Measurements from ENCODE around the gene UQCRHL.
A peak's percentile ranks its signal among the peaks of the same experiment; 100 is the strongest.
"Not testable (repeated sequence)": the region's sequence is repeated elsewhere in the genome, so short reads cannot be mapped to it uniquely, and the experiment has no call there.

Gene UQCRHL

DNA sequence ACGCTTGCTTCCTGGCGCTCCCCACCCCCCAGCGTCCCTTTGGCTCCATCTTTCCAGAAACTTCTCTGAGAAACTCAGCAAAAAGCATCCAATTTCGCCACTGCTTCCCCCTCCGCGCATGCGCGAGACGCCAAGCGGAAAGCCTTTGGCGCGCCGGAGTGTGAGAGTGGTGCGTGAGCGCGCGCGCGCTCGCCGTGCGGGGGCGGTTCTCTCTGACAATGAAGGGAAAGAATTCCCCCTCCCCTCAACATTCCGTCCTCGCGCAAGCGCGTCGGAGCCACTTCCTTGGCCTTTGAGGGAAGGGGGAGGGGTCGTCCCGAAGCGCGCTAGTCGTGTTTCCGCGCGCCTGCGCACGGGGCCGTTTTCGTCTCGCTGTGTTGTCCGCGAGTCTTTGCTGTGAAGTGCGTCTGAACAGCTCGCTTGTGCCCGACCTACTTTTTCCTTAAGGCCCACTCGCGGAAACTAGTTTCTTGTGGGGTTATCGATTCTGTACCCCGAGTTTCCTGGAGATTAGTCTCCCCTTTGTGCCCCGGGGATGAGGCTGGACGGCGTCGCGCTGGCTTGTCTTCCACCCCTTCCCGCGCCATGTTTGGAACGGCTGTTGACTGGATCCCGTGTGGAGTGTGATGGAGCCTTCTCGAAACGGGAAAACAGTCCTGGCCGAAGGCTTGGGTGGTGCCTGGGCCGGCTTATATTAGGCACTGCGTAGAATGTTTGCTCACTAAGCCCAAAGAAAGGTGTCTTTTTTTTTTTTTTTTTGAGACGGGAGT is 28.5 kb upstream of the UQCRHL start:
- peak; percentile 99 for DNase-seq (ENCODE audit: low read depth in 2 of 2)

DNA sequence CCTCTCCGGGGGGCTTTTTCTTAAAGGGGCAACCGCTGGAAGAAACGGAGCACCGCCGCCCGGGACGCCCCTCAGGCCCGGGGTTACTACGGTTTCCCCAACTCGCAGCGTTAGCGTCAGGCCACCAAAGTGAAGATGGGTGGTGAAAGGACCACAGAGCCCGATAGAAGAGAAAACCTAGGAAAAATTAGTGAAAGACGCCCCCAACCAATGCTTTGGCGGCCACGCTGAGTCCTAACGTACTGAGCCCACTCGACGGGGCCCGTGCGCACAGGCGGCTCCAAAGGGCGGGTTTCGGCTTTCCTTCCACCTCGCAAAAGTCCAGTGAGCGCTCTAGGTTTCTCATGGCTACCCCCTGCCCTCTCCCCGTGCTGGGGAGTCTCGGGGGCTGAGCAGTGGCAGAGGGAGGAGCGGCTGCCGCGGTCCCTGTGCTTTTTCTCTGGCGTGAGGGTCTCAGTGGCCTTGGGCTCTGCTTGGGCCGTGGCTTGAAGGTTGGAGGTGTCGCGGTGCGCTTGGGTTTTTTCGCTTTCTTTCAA is 27.8 kb upstream of the UQCRHL start:
- no peak for DNase-seq (ENCODE audit: low read depth in 2 of 2)

DNA sequence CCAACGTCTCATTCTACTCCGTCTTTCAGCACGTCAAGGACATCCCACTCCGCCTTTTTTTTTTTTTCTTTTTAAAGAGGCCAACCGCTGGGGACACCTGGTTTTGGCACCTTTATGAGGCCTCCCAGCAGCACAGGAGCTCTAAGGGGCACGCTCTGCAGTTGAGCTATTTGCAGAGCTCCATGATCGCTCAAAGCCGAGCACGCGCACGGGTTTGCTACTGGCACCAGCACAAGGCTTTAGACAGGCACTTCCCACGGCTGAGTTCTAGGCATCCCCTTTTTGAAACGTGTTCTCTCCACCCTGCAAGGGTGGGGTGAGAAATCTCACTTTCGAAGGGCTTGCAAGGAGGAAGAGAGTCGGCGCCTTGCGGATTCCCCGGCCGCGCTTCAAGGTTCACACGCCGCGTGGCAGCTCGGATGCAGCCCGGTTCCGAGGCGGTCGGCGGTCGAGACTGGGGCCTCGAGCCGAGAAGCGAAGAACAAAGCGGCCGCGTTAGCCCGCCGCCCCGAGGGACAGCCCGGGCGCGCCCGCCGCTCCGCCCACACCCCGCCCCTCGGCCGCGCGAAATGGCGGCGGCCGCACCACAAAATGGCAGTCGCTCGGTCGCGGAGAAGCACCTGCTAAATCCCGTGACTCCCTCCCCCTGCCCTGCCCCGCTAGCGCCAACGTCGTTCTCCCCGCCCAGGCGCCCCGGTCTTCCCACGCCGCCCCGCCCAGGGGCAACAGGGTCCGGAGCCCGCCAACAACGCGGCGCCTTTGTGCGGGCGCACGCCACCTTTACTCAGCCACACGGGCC is 27.2 kb upstream of the UQCRHL start:
- DNase-seq (ENCODE audit: low read depth in 2 of 2), result peak; percentile 85 to 86

DNA sequence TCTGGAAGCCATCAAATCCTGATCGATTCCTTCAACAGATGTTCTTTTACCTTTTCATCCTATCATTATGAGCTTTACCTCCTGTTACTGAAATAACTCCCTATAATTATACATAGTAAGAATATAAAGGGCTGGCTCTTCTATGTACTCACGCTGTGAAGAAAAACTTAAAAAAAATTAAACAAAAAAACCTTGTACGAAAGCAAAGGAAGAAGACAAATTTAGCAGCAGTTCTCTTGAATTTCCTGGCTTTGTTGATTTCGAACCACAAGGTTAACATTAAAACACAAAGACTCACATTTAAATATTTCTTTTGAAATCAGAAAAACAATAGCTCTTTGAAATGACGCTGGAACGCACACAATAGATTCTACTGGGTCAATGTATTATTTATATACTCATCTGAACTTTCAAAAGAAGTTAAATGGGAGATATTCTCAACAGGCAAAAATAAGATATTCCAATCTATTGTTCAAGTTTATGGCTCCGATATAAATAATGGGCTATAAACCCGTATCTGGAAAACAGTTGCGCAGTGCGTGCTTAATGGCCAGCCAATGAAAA is 26.5 kb upstream of the UQCRHL start:
- no peak for DNase-seq (ENCODE audit: low read depth in 2 of 2)

DNA sequence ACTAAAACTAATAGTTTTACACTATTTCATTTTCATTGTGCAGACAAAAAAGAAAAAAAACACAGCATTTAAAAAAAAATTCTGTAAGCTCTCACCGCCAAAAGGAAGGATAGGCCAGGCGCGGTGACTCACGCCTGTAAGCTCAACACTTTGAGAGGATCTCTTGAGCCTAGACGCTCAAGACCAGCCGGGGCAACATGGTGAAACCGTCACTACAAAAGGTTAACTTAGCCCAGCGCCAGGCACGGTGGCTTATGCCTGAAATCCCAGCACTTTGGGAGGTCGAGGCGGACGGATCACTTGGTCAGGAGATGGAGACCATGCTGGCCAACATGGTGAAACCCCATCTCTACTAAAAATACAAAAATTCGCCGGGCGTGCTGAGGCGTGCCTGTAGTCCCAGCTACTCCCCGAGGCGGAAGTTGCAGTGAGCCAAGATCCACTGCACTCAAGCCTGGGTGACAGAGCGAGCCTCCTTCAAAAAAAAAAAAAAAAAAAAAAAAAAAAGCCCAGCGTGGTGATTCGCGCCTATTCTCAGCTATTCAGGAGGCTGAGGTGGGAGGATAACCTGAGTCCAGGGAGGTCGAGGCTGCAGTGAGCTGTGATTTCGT is 25.7 kb upstream of the UQCRHL start:
- DNase-seq (ENCODE audit: low read depth in 2 of 2), result peak in 1 of 2 donors; percentile 33

DNA sequence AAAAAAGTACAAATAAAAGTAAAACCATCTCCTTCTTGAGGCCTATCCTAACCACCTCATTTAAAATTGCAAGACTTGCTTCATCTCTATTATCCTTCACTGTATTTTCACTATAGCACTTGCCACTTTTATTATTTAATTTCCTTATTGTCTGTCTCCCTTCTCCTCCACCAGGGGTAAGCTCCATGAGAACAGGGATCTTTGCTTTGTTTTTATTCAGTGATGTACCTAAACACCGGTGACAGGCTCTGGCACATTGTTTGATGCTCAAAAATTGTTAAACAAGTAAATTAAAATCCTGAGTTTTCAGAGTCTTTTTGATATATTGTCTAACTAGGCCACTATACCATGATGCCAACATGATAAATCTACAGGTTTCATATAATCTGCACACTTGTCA is 22.8 kb upstream of the UQCRHL start:
- DNase-seq (ENCODE audit: low read depth in 2 of 2), result no peak

DNA sequence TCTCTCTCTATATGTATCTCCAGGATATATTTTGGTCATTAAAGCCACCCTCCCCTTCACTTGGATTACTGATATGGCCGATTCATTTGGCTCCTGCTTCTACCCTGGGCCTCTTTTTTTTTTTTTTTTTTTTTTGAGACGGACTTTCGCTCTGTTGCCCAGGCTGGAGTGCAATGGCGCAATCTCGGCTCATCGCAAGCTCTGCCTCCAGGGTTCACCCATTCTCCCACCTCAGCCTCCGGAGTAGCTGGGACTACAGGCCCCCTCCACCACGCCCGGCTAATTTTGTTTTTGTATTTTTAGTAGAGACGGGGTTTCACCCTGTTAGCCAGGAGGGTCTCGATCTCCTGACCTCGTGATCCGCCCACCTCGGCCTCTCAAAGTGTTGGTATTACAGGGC is 21.5 kb upstream of the UQCRHL start:
- not testable (repeated sequence) for DNase-seq (ENCODE audit: low read depth in 2 of 2)

DNA sequence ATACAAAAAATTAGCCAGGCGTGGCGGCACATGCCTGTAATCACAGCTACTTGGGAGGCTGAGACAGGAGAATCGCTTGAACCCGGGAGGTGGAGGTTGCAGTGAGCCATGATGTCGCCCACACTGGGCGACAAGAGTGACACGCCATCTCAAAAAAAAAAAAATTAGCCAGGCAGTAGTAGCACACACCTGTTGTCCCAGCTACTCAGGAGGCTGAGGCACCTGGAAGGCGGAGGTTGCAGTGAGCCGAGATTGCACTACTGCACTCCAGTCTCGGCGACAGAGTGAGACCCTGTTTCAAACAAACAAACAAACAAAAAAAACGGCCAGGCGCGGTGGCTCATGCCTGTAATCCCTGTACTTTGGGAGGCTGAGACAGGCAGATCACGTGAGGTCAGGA is 20.1 kb upstream of the UQCRHL start:
- not testable (repeated sequence) for DNase-seq (ENCODE audit: low read depth in 2 of 2)

DNA sequence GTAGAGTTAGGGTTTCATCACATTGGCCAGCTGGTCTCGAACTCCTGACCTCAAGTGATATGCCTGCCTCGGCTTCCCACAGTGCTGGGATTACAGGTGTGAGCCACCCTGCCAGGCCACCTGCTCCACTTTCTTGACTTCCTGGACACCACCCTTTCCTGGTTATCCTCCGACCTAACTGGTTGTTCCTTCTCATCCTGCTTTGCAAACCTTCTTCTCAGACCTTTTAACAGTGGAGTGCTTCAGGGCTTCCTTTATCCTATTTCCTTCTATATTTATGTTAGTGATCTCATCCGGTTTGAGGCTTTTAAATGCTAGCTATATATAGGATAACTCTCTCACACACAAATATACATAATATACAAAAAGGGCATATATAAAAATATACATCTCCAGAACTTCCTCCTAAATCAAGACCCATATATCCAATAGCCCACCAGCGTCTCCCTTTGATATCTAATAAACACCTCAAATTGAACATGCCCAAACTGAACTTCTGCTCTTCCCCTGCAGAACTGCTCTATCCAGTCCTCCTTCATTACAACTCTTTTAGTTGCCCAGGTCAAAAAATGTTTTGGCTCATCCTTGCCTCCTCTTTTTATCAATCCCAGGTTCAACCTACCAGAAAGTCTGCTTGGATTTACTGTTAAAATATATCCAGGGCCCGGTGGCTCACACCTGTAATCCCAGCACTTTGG is 19.5 kb upstream of the UQCRHL start:
- no peak for DNase-seq (ENCODE audit: low read depth in 2 of 2)

DNA sequence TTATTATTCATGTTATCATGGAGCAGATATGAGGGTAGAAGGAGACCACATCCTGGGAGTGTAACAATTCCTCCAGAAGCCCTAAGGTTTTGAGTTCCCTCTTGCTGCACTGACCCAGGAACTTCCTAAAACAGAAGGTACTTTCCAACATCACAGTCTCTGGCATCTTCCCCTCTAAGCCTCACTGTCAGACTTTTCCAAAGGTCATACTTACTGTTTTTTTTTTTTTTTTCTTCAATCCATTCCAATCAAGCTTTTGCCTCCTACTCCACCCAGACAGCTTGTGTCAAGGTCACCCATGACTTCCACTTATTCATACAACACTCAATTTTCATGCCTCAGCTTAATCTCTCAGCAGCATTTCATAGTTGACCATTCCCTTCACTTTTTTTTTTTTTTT is 18.4 kb upstream of the UQCRHL start:
- DNase-seq (ENCODE audit: low read depth in 2 of 2), result no peak

DNA sequence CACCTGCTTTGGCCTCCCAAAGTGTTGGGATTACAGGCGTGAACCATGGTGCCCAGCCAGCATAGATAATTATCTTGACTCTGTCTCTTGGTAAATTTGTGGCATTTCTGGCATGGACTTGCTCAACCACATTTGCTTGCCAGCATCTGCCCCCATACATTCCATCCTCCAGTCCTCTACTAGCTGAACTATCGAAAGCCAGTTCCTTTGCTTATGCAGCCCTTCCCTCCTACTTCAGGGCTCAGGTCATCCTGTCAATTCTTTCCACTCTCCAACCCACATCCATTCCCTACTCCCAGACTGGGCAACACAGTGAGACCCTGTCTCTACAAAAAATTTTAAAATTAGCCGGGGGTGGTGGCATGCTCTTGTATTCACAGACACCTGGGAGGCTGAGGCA is 13.0 kb upstream of the UQCRHL start:
- DNase-seq (ENCODE audit: low read depth in 2 of 2), result no peak

DNA sequence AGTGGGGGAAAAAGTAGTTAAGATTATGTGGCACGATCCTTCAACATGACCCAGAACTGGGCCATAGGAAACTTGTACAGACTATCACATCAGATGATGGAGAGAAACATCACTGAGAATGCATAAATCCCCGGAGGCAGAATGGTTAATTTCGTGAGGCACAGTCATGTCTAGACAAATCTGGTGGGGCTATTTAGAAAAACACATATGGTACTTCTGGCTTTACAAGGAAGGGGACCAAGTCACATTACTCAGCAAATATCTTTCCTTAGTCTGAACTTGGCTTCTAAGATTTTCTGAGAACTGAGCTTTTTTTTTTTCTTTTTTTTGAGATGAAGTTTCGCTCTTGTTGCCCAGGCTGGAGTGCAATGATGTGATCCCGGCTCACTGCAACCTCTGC is 9.2 kb upstream of the UQCRHL start:
- DNase-seq (ENCODE audit: low read depth in 2 of 2), result no peak

DNA sequence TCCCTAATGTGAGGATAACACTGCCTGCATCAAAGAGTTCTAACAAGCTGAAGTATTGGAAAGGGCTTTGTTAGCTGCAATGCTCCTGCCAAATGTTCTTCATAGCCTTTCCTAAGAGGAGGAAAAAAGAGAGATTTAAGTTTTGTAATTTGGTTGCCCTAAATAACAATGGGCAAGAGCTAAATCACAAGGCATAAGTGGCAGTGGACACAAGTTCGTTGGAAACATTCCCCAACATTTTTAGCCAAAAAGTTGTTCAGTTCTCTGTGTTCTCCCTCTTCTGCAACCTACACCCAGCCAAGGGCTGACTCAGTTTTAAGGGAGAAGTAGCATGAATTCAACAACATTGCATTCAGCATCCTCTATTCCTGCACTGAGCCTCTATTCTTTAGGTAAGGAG is 2.6 kb upstream of the UQCRHL start:
- DNase-seq (ENCODE audit: low read depth in 2 of 2), result no peak

DNA sequence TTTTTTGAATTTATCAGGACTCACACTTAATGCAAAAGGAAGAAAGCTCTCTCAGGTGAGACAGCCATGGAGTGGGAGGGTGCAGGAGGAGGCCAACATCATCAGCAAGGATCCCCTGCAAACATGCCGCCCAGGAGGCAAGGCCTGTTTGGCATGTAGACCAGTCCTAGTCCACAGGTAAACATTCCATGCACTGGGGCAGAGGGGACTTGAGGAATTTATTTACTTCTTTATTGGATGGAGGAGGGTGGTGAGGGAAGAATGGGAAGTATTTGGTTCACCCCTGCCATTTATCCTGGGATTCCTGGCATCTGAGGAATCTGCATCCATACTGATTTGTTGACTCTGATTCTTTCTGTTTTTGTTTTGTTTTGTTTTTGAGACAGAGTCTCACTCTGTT is 1.5 kb upstream of the UQCRHL start:
- DNase-seq (ENCODE audit: low read depth in 2 of 2), result no peak

DNA sequence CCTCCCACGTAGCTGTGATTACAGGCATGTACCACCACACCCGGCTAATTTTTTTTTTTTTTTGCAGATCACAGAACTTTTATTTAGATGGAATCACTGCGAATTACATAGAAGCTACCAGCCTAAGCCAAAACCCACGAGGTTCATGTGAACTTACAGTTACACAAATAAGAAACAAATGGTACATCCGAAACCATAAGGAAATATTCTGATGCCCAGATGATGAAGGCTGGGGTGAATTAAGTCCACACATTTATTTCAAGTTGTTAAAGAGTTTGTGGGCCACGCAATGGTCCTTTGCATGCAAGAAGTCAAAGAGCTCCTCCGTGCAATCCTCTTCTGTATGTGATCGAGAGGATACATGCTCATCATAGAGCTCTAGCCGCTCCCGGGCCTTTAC is 328 bp downstream of the UQCRHL start:
- DNase-seq (ENCODE audit: low read depth in 2 of 2), result no peak

DNA sequence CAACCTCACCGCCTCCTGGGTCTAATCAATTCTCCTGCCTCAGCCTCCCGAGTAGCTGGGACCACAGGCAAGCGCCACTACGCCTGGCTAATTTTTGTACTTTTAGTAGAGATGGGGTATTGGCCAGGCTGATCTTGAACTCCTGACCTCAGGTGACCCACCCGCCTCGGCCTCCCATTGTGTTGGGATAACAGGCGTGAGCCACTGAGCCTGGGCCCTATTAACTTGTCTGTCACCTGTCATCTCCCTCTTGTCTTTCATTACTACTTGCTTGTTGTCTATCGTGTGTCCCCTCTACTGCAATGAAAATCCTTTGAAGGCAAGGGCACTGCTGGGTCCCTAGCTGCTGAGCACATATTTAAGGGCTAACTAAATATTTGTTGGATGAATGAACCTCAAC is 3.4 kb downstream of the UQCRHL start:
- no peak for DNase-seq (ENCODE audit: low read depth in 2 of 2)

DNA sequence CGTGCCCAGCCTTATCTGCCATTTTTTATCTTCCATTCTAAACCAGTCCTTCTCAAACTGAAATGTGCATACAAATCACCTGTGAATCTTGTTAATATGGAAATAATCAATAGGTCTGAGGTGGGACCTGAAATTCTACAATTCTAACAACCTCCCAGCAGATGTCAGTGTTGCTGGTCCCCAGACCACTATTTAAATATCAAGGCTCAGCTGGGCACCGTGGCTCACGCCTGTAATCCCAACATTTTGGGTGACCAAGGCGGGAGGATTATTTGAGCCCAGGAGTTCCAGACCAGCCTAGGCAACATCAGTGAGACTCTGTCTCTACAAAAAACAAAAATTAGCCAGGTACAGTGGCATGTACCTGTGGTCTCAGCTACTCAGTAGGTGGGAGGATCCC is 4.1 kb downstream of the UQCRHL start:
- DNase-seq (ENCODE audit: low read depth in 2 of 2), result no peak

DNA sequence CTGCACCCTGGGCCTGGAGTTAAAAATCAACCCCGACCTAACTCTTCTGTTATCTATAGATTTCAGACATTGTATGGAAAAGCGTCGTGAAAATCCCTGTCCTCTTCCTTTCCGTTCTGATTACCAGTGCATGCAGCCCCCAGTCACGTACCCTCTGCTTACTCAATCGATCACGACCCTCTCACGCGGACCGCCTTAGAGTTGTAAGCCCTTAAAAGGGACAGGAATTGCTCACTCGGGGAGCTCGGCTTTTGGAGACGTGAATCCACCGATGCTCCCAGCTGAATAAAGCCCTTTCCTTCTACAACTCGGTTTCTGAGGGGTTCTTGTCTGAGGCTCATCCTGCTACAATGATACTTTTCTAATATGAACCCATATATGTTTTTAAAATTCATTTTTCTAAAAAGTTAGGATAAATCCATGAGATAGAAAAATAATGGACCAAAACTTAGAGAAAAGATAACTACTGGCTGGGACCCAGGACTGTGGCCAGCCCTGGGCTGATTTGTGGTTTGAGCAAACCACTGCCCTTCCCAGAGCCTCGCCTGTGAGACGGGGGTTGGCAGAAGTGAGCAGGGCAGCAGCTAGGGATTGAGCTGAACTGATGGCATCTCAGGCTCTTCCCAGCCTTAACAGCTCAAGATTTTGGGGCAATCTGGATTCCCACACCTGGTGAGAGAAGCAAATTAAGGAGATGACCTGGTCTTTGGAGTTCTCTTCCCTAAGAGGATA is 5.0 kb downstream of the UQCRHL start:
- DNase-seq (ENCODE audit: low read depth in 2 of 2), result no peak

DNA sequence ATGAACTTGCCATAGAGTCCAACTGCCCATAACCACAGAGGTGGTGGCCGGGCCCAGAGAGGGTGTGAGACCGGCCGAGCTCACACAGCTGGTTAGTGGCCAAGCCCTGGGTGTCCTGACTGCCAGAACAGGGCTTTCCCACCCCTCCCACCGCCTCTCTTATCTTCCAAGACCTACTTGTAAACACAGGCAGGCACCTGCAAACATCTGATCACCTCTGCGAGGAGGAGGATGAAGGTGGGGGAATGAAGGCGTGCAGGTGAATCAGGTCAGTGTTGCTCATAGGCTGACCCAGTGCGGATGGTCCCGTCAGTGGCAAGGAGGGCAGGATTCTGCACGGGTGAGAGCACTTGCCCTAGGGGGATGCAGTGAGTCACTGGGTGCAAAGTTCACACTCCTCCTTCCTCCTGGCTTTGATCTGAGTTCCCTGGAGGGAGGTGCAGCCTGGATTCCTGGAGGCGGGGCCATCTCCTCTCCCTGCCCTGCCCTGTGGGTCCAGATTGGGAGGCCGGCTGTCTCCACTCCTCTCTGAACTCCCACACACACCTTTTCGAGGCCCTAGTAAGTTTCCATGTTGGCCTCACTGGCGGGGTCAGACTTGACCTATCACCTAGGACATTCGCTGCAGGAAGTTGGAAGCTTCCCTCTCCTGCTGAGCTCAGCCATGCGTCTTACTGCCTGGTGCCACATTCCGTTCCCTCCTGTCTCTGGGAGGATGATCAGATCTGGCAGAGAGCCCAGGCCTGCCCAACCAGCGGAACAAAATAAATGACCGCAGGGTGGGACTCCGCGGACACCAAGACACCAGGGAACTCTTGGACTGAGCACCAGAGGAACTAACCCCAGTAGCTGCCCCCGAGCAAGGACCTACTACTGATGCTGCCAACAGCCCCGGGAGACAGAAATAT is 7.3 kb downstream of the UQCRHL start:
- no peak for DNase-seq (ENCODE audit: low read depth in 2 of 2)

Data from stimulated activated CD4-positive, alpha-beta T cell treated with anti-CD3 and anti-CD28 coated beads, Interleukin-15, amount 100 ng/mL, for 48 hours (primary cell).